C4-2B (cell line): Measurements from ENCODE around the gene CTNNA2.

Experiments used
- CTCF ChIP-seq: fragments of 450-650 bp; conservative IDR thresholded peaks from 2 replicates; pipeline ENCODE4 v1.5.1; 2017; ENCODE audit warnings: mild to moderate bottlenecking
- ZFX ChIP-seq: fragments of 450-650 bp; IDR thresholded peaks from 2 replicates; pipeline ENCODE4 v1.6.1; 2017

GRCh38 chr2:80026040-80026729, 513.3 kb downstream of the CTNNA2 start:
- no peak for TF ChIP-seq CTCF
- TF ChIP-seq ZFX, result no peak
